ENCODE data around the gene NNMT. TPM values are rescaled to one million over a fixed set of nuclear protein-coding genes. Genes with fewer than 3 reads are reported as not detected.

NNMT gene
- total RNA-seq (2014; rRNA removed; shearing (Covaris generic)) (not detected in 2 replicates), total RNA-seq (2022) (not detected in 2 replicates), Bru-seq, nascent RNA (not detected), BruChase-seq, experiment 1, labeled RNA remaining after a 6-hour chase (not detected), BruChase-seq, experiment 2, labeled RNA remaining after a 2-hour chase (not detected)
- long read RNA-seq = 0 reads

DNA sequence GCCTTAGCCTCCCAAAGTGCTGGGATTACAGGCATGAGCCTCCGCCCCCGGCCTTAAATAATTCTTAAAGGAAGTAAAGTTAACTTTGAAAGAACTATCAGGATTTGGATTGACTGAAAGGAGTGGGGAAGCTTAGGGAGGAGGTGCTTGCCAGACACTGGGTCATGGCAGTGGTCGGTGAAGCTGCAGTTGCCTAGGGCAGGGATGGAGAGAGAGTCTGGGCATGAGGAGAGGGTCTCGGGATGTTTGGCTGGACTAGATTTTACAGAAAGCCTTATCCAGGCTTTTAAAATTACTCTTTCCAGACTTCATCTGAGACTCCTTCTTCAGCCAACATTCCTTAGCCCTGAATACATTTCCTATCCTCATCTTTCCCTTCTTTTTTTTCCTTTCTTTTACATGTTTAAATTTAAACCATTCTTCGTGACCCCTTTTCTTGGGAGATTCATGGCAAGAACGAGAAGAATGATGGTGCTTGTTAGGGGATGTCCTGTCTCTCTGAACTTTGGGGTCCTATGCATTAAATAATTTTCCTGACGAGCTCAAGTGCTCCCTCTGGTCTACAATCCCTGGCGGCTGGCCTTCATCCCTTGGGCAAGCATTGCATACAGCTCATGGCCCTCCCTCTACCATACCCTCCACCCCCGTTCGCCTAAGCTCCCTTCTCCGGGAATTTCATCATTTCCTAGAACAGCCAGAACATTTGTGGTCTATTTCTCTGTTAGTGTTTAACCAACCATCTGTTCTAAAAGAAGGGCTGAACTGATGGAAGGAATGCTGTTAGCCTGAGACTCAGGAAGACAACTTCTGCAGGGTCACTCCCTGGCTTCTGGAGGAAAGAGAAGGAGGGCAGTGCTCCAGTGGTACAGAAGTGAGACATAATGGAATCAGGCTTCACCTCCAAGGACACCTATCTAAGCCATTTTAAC, at the start of gene NNMT:
NNMT (plus strand) TSS at position 724 of the 929 bp plus-strand sequence; CDS start at position 882, 158 bp downstream.
- Histone ChIP-seq H3K79me2 (ENCODE audit: insufficient read depth, low read depth, low read length) (no peaks in the 10 kb centered on the region), H3K27ac (ENCODE audit: low read depth, low read length, poor library complexity, severe bottlenecking) (no peak within 1 kb of the TSS), H3K9me2 (ENCODE audit: insufficient read depth, low read length) (no peaks in the 10 kb centered on the region), H4K20me1 (ENCODE audit: insufficient read depth, low read length) (no peaks in the 10 kb centered on the region), H2AFZ (ENCODE audit: low read length) (no peak within 1 kb of the TSS), H3K9me3 (ENCODE audit: low read length) (no peaks in the 10 kb centered on the region), H3K4me1 (ENCODE audit: insufficient read depth, low read length, poor library complexity, severe bottlenecking) (no peaks in the 10 kb centered on the region), H3K4me3 (ENCODE audit: low read depth, low read length, poor library complexity, severe bottlenecking) (no peak within 1 kb of the TSS), H3K36me3 (ENCODE audit: insufficient read depth, low read length) (no peaks in the 10 kb centered on the region), H3K4me2 (ENCODE audit: low read length) (no peak within 1 kb of the TSS)
- POLR2A ChIA-PET = interaction anchor here (0.8 kb wide), 1 partner anchor 40 kb away, joined by 3 read pairs; no protein-coding TSS in a partner anchor
- TF ChIP-seq EZH2phosphoT487 (IDR thresholded peaks at IDR 0.05; ENCODE audit: borderline replicate concordance, low read depth, low read length) = no peak
- TF ChIP-seq, protein P1, sequence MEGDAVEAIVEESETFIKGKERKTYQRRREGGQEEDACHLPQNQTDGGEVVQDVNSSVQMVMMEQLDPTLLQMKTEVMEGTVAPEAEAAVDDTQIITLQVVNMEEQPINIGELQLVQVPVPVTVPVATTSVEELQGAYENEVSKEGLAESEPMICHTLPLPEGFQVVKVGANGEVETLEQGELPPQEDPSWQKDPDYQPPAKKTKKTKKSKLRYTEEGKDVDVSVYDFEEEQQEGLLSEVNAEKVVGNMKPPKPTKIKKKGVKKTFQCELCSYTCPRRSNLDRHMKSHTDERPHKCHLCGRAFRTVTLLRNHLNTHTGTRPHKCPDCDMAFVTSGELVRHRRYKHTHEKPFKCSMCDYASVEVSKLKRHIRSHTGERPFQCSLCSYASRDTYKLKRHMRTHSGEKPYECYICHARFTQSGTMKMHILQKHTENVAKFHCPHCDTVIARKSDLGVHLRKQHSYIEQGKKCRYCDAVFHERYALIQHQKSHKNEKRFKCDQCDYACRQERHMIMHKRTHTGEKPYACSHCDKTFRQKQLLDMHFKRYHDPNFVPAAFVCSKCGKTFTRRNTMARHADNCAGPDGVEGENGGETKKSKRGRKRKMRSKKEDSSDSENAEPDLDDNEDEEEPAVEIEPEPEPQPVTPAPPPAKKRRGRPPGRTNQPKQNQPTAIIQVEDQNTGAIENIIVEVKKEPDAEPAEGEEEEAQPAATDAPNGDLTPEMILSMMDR (conservative IDR thresholded peaks at IDR 0.05; ENCODE audit: low read length) = no peak
- intact Hi-C loops (cut with micrococcal nuclease; ENCODE audit: unreplicated experiment) = no loop called here
- CTCF ChIA-PET (ENCODE audit: unreplicated experiment) = no interaction called here
- DNase-seq (ENCODE audit: low spot score) = no peak
- no TSS peak for BruUV-seq (replicated peaks)

DNA sequence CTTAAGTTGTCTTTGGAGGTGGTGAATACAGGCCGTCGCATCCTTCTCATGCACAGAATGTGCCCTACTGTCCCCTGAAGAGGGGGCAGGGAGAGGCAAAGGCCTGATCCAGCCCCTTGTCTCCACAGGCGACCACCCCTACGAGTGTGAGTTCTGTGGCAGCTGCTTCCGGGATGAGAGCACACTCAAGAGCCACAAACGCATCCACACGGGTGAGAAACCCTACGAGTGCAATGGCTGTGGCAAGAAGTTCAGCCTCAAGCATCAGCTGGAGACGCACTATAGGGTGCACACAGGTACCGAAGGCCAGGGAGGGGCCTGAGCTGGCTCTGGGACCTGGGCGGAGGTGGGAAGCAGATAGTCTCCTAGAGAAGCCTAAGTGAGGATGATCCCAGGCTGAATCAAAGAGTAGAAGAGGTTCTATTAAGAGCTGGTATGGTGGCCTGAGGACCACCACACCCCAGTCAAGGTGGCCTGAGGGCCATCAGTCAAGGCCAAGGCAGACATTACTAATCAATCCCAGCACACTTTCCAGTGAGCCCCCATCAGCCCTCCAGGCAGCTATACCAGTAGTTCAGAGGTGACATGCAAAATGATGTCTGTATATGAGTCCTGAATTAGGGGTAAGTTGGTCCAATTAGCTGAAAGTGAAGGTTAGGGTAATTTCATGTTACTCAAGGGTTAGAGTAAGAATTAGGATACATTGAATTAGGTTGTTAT, 49.0 kb upstream of the NNMT start:
- intact Hi-C loops (cut with micrococcal nuclease; ENCODE audit: unreplicated experiment) = no loop called here
- H3K9me3 ChIP-seq (ENCODE audit: low read length) = no peaks in the 10 kb centered on the region
- DNase-seq (ENCODE audit: low spot score) = no peak
- no peaks in the 10 kb centered on the region for H3K9me2 ChIP-seq (ENCODE audit: insufficient read depth, low read length)
- H3K4me1 ChIP-seq (ENCODE audit: insufficient read depth, low read length, poor library complexity, severe bottlenecking) = no peaks in the 10 kb centered on the region
- H3K27ac ChIP-seq (ENCODE audit: low read depth, low read length, poor library complexity, severe bottlenecking) = no peak overlapping the region
- H4K20me1 ChIP-seq (ENCODE audit: insufficient read depth, low read length) = no peaks in the 10 kb centered on the region
- TF ChIP-seq EZH2phosphoT487 (IDR thresholded peaks at IDR 0.05; ENCODE audit: borderline replicate concordance, low read depth, low read length) = no peak
- TF ChIP-seq, protein P1 (conservative IDR thresholded peaks at IDR 0.05; ENCODE audit: low read length) = no peak
- no peaks in the 10 kb centered on the region for H3K36me3 ChIP-seq (ENCODE audit: insufficient read depth, low read length)
- CTCF ChIA-PET (ENCODE audit: unreplicated experiment) = no interaction called here
- POLR2A ChIA-PET = no interaction called here
- no peak overlapping the region for H3K4me3 ChIP-seq (ENCODE audit: low read depth, low read length, poor library complexity, severe bottlenecking)
- no peaks in the 10 kb centered on the region for H3K79me2 ChIP-seq (ENCODE audit: insufficient read depth, low read depth, low read length)
- no peak overlapping the region for H3K4me2 ChIP-seq (ENCODE audit: low read length)
- BruUV-seq (replicated peaks) = no TSS peak
- H2AFZ ChIP-seq (ENCODE audit: low read length) = no peak overlapping the region
